H1 (cell line): ENCODE measurements around the gene PER2. TPM values are rescaled to one million over a fixed set of nuclear protein-coding genes. Genes with fewer than 3 reads are reported as not detected.
A peak's percentile ranks its signal among the peaks of the same experiment; 100 is the strongest.

Source experiments
- CTCF ChIA-PET: fragments of 300-600 bp; sonication (Branson Sonifier 250); formaldehyde crosslinking; loops from one replicate; lab custom pipeline; 2021; ENCODE audit not compliant: partially characterized antibody; lab: Charles Lee
- POLR2A ChIA-PET: fragments of 300-600 bp; sonication (Branson Sonifier 250); formaldehyde crosslinking; loops from one replicate; lab custom pipeline; 2021; ENCODE audit warnings: inconsistent platforms; ENCODE audit not compliant: partially characterized antibody; lab: Charles Lee
- DNase-seq, 2 experiments: peaks; one replicate each; pipeline versions ENCODE4 v3.0.0 to v3.0.0-alpha.2; 2010 to 2022; ENCODE audit warnings: low spot score in 2 of 2, low read depth in 1 of 2, mixed read lengths in 1 of 2
- FAIRE-seq: peaks from 2 replicates; lab custom pipeline; 2011; peaks lifted over from hg19 to GRCh38; lab: Jason Lieb, UNC
- H2AFZ ChIP-seq: 2 replicates; pipeline ENCODE4 v1.8.1; 2012; ENCODE audit warnings: low read length, inconsistent platforms
- H2AK5ac ChIP-seq: 2 replicates; pipeline ENCODE4 v1.6.1; 2013; ENCODE audit warnings: low read depth, low read length
- H2BK120ac ChIP-seq: replicated peaks from 2 replicates; pipeline ENCODE3; 2013; ENCODE audit warnings: low read depth, low read length, inconsistent platforms
- H2BK12ac ChIP-seq: 2 replicates; pipeline ENCODE4 v1.6.1; 2013; ENCODE audit warnings: low read depth, low read length
- H2BK15ac ChIP-seq: 2 replicates; pipeline ENCODE4 v1.6.1; 2013; ENCODE audit warnings: low read length
- H2BK20ac ChIP-seq: 2 replicates; pipeline ENCODE4 v1.6.1; 2013; ENCODE audit warnings: low read length
- H2BK5ac ChIP-seq: 2 replicates; pipeline ENCODE4 v1.6.1; 2013; ENCODE audit warnings: low read depth, low read length
- H3K14ac ChIP-seq: 2 replicates; pipeline ENCODE4 v1.6.1; 2013; ENCODE audit warnings: inconsistent platforms; ENCODE audit not compliant: insufficient read length
- H3K18ac ChIP-seq: 2 replicates; pipeline ENCODE4 v1.6.1; 2013; ENCODE audit warnings: low read length; ENCODE audit errors: extremely low read depth
- H3K23ac ChIP-seq: 2 replicates; pipeline ENCODE4 v1.6.1; 2013; ENCODE audit warnings: inconsistent platforms; ENCODE audit not compliant: insufficient read length
- H3K23me2 ChIP-seq: 2 replicates; pipeline ENCODE4 v1.6.1; 2013; ENCODE audit warnings: low read depth, low read length
- H3K27ac ChIP-seq: 2 replicates; pipeline ENCODE4 v1.6.1; 2011; ENCODE audit warnings: low read depth, low read length, inconsistent platforms
- H3K27me3 ChIP-seq, 4 experiments: replicated peaks in 1 of 4; 1 replicate in 1 of 4; 2 replicates in 3 of 4; pipeline versions ENCODE4 v1.6.1 to v1.8.1; 2011 to 2013; ENCODE audit warnings: low read length in 3 of 4, mild to moderate bottlenecking in 3 of 4, inconsistent platforms in 2 of 4, mixed read lengths in 2 of 4, moderate library complexity in 1 of 4; ENCODE audit not compliant: control insufficient read depth in 3 of 4, insufficient read depth in 3 of 4; ENCODE audit errors: extremely low read depth in 1 of 4
- H3K36me3 ChIP-seq, 4 experiments: 2 replicates each; pipeline versions ENCODE4 v1.6.1 to v1.8.1; 2011 to 2013; ENCODE audit warnings: mild to moderate bottlenecking in 4 of 4, low read length in 3 of 4, moderate library complexity in 2 of 4, control low read depth in 1 of 4, inconsistent platforms in 1 of 4; ENCODE audit not compliant: insufficient read depth in 4 of 4, control insufficient read depth in 2 of 4
- H3K4ac ChIP-seq: replicated peaks from 2 replicates; pipeline ENCODE3; 2013; ENCODE audit warnings: low read length, low read depth, mixed read lengths, inconsistent platforms; ENCODE audit not compliant: insufficient read length
- H3K4me1 ChIP-seq, 4 experiments: replicated peaks in 1 of 4; 1 replicate in 1 of 4; 2 replicates in 3 of 4; pipeline versions ENCODE4 v1.6.1 to v1.8.1; 2011 to 2013; ENCODE audit warnings: low read length in 3 of 4, inconsistent platforms in 2 of 4, mixed read lengths in 1 of 4; ENCODE audit not compliant: insufficient read depth in 4 of 4, control insufficient read depth in 3 of 4
- H3K4me2 ChIP-seq, 2 experiments: 2 replicates each; pipeline versions ENCODE4 v1.6.1 to v1.8.1; 2011 to 2013; ENCODE audit warnings: low read depth in 2 of 2, low read length in 2 of 2, control low read depth in 1 of 2, inconsistent platforms in 1 of 2, mild to moderate bottlenecking in 1 of 2; ENCODE audit not compliant: insufficient read depth in 1 of 2
- H3K4me3 ChIP-seq, 4 experiments: fragments of 200-600, 300-600 bp in 1 of 4; sonication (generic), shearing (Covaris generic), sonication (Bioruptor Twin) in 1 of 4; 2 replicates each; pipeline versions ENCODE4 v1.5.1 to v1.8.1; 2011 to 2016; ENCODE audit warnings: low read length in 4 of 4, low read depth in 3 of 4, control low read depth in 2 of 4, inconsistent platforms in 2 of 4, mild to moderate bottlenecking in 2 of 4, mixed read lengths in 1 of 4, moderate library complexity in 1 of 4; ENCODE audit not compliant: insufficient read depth in 2 of 4; ENCODE audit errors: extremely low read depth in 1 of 4
- H3K56ac ChIP-seq: replicated peaks from 2 replicates; pipeline ENCODE3; 2013; ENCODE audit warnings: low read depth, mild to moderate bottlenecking, mixed read lengths, low read length, inconsistent platforms; ENCODE audit not compliant: insufficient read length
- H3K79me1 ChIP-seq: 2 replicates; pipeline ENCODE4 v1.6.1; 2013; ENCODE audit warnings: low read depth, low read length, control low read depth
- H3K79me2 ChIP-seq, 2 experiments: 2 replicates each; pipeline versions ENCODE4 v1.6.1 to v1.8.1; 2012 to 2013; ENCODE audit warnings: low read length in 2 of 2, mild to moderate bottlenecking in 2 of 2, inconsistent platforms in 1 of 2; ENCODE audit not compliant: insufficient read depth in 2 of 2, control insufficient read depth in 1 of 2
- H3K9ac ChIP-seq, 4 experiments: replicated peaks in 1 of 4; 1 replicate in 1 of 4; 2 replicates in 3 of 4; pipeline versions ENCODE4 v1.6.1 to v1.8.1; 2011 to 2013; ENCODE audit warnings: low read depth in 3 of 4, low read length in 3 of 4, control low read depth in 2 of 4, mild to moderate bottlenecking in 2 of 4, moderate library complexity in 2 of 4, inconsistent platforms in 1 of 4; ENCODE audit errors: extremely low read depth in 1 of 4
- H3K9me3 ChIP-seq, 2 experiments: 2 replicates each; pipeline versions ENCODE4 v1.6.1 to v1.8.1; 2012 to 2013; ENCODE audit warnings: mild to moderate bottlenecking in 2 of 2, moderate library complexity in 2 of 2, control low read depth in 1 of 2, inconsistent platforms in 1 of 2, low read depth in 1 of 2, low read length in 1 of 2, mixed read lengths in 1 of 2; ENCODE audit not compliant: insufficient read depth in 2 of 2
- H4K20me1 ChIP-seq, 2 experiments: replicated peaks in 1 of 2; 2 replicates each; pipeline versions ENCODE3 to v1.8.1; 2011 to 2013; ENCODE audit warnings: inconsistent platforms in 2 of 2, low read length in 2 of 2, mild to moderate bottlenecking in 1 of 2; ENCODE audit not compliant: insufficient read depth in 2 of 2, control insufficient read depth in 1 of 2
- H4K5ac ChIP-seq: 2 replicates; pipeline ENCODE4 v1.6.1; 2013; ENCODE audit warnings: low read length, low read depth, mixed read lengths, inconsistent platforms; ENCODE audit not compliant: insufficient read length
- H4K8ac ChIP-seq: 2 replicates; pipeline ENCODE4 v1.8.0; 2013; ENCODE audit warnings: mild to moderate bottlenecking, moderate library complexity, low read length, inconsistent platforms; ENCODE audit not compliant: insufficient read depth; ENCODE audit errors: extremely low read depth
- H4K91ac ChIP-seq: replicated peaks from 2 replicates; pipeline ENCODE3; 2013; ENCODE audit warnings: low read length, mixed read lengths, inconsistent platforms; ENCODE audit not compliant: insufficient read length
- CREB1 ChIP-seq: IDR thresholded peaks from 2 replicates; pipeline ENCODE4 v1.6.1; 2012; ENCODE audit warnings: inconsistent platforms
- CTBP2 ChIP-seq: IDR thresholded peaks from 2 replicates; pipeline ENCODE4 v1.7.0; 2011; ENCODE audit warnings: borderline replicate concordance, mild to moderate bottlenecking, moderate library complexity, mixed read lengths, low read length; ENCODE audit not compliant: insufficient read depth, insufficient read length
- EGR1 ChIP-seq: IDR thresholded peaks from 2 replicates; pipeline ENCODE4 v1.6.1; 2011; ENCODE audit warnings: low read depth, low read length, borderline replicate concordance
- GABPA ChIP-seq: IDR thresholded peaks from 2 replicates; pipeline ENCODE4 v1.6.1; 2011; ENCODE audit warnings: mild to moderate bottlenecking, low read length, moderate library complexity, borderline replicate concordance; ENCODE audit not compliant: insufficient read depth
- HDAC2 ChIP-seq, 2 experiments: fragments of 300-600 bp in 1 of 2; sonication (generic) in 1 of 2; IDR thresholded peaks; 2 replicates each; pipeline ENCODE4 v1.6.1; 2011 to 2012; ENCODE audit warnings: low read depth in 2 of 2, low read length in 2 of 2, mild to moderate bottlenecking in 2 of 2, moderate library complexity in 2 of 2, borderline replicate concordance in 1 of 2, inconsistent platforms in 1 of 2
- JUND ChIP-seq: IDR thresholded peaks from 2 replicates; pipeline ENCODE4 v1.6.1; 2011; ENCODE audit warnings: mild to moderate bottlenecking, improper control_type of control experiment, low read length
- MAFK ChIP-seq: IDR thresholded peaks from 2 replicates; pipeline ENCODE4 v1.6.1; 2012; ENCODE audit warnings: low read depth, mild to moderate bottlenecking, improper control_type of control experiment, low read length
- RAD21 ChIP-seq, 2 experiments: IDR thresholded peaks in 1 of 2; conservative IDR thresholded peaks in 1 of 2; 2 replicates each; pipeline ENCODE4 v1.6.1; 2011; ENCODE audit warnings: low read depth in 2 of 2, low read length in 2 of 2, improper control_type of control experiment in 1 of 2, inconsistent platforms in 1 of 2, mild to moderate bottlenecking in 1 of 2, moderate library complexity in 1 of 2
- RNF2 ChIP-seq: fragments of 200-900, 300-1000 bp; sonication (generic); IDR thresholded peaks from 2 replicates; pipeline ENCODE4 v1.7.1; 2016; ENCODE audit warnings: borderline replicate concordance, low read depth, mild to moderate bottlenecking, antibody characterized with exemption, low read length; ENCODE audit not compliant: poor library complexity, severe bottlenecking; ENCODE audit errors: missing control alignments
- SIRT6 ChIP-seq: IDR thresholded peaks from one replicate; pipeline ENCODE4 v1.7.1; 2012; ENCODE audit warnings: low read length, inconsistent platforms
- TAF7 ChIP-seq: optimal IDR thresholded peaks from 2 replicates; pipeline ENCODE3; 2011; ENCODE audit warnings: low read depth, mild to moderate bottlenecking, inconsistent platforms, low read length, moderate library complexity, borderline replicate concordance
- WGBS, 2 experiments: shearing (Covaris generic) in 1 of 2; methylation state at CpG; one replicate each; pipeline versions ENCODE4 v1.1.6 to v1.1.7; 2013 to 2015; ENCODE audit warnings: low lambda C conversion rate in 2 of 2, mixed read lengths in 2 of 2, inconsistent platforms in 1 of 2, low coverage in 1 of 2, missing lambda C conversion rate in 1 of 2; ENCODE audit not compliant: insufficient replicate concordance in 2 of 2, insufficient coverage in 1 of 2, insufficient read length in 1 of 2; ENCODE audit errors: extremely low coverage in 1 of 2, missing lambda C conversion rate in 1 of 2; 5-methylcytosine and 5-hydroxymethylcytosine counted together
- polyA plus RNA-seq, 7 experiments: library from polyadenylated mRNA; depleted of rRNA in 3 of 7; stranded (reverse) in 5 of 7; unstranded in 2 of 7; fragments of >200 nt in 5 of 7; fragments of 200-250 nt in 2 of 7; gene quantifications; 1 replicate in 5 of 7; 2 replicates in 1 of 7; 4 replicates in 1 of 7; pipeline versions ENCODE4 v1.2.1 to v1.2.3, GENCODE V29; 2011 to 2013; ENCODE audit warnings: missing spikeins in 2 of 7, mixed read lengths in 2 of 7
- total RNA-seq: library from RNA; stranded (reverse); fragmentation: NEBNext Ultra II Directional; extraction: Animal tissue kit (Norgen Biotek cat#: 25700); gene quantifications from 2 replicates; pipeline ENCODE4 v1.2.1, GENCODE V29; 2021

The PER2 gene
- total and polyA plus RNA-seq, 2 of the 8 experiments (the other 6 are each of a cell fraction or from before 2014, with no cell fraction given) = 0.91 to 5.5 TPM

DNA sequence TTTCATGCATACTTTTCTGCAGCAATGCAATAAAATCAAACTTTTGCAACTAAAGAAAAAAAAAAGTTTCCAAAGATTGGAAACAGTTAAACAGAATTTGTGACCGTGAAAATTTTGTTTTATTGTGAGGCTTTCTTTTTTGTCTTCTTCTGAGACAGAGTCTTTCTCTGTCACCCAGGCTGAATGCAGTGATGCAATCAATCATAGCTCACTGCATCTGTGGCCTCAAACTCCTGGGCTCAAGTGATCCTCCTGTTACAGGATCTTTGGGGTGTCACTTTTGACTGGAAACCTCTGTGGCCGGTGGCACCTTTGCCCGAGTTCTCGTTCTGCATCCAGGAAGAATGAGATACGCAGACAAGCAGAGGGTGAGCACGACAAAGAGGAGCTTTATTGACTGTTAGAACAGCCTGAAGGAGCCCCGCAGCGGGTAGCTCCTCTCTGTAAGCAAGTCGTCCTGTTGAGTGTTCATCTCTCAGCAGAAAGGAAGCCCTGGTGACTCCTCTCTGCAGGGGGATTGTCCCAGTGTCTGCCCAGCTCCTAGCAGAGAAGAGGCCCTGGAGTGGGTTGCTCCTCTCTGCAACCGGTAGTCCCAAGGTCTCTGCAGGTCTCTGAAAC lies 68.0 kb downstream of the PER2 start:
- FAIRE-seq (no peak), DNase-seq (no peak)
- no peak overlapping the region for H3K23ac ChIP-seq
- H3K4me3 ChIP-seq = no peak overlapping the region
- ChIA-PET CTCF (interaction anchor here (0.6 to 1.6 kb wide), 3 partner anchors 36 to 80 kb away, joined by 3 to 5 read pairs (median 3); no protein-coding TSS in a partner anchor), POLR2A (interaction anchor here (0.8 to 1.3 kb wide), 2 partner anchors 16 to 17 kb away, joined by 4 to 5 read pairs; no protein-coding TSS in a partner anchor)
- no peaks in the 10 kb centered on the region for H3K36me3 ChIP-seq
- H3K4me1 ChIP-seq = peaks cover 0 to 4% (median 3%) of the 10 kb centered on the region in 4 experiments; a peak in 5 of 7 replicates
- no peak overlapping the region for H2BK20ac ChIP-seq
- no peak overlapping the region for H3K56ac ChIP-seq
- no peak for TF ChIP-seq MAFK
- TF ChIP-seq RAD21 (IDR thresholded peaks at IDR 0.05 in 1 of 2, conservative IDR thresholded peaks at IDR 0.05 in 1 of 2; ENCODE audit: low read depth in 2 of 2, low read length in 2 of 2) = no peak
- TF ChIP-seq HDAC2 (IDR thresholded peaks at IDR 0.05; ENCODE audit: borderline replicate concordance in 1 of 2, low read depth in 2 of 2, low read length in 2 of 2) = no peak
- no peak for TF ChIP-seq SIRT6
- TF ChIP-seq EGR1 = no peak
- no peak for TF ChIP-seq RNF2
- TF ChIP-seq CREB1 = no peak
- TF ChIP-seq JUND = no peak
- TF ChIP-seq TAF7 = no peak
- no peak for TF ChIP-seq CTBP2
- no peak for TF ChIP-seq GABPA
- H3K9me3 ChIP-seq = no peaks in the 10 kb centered on the region; a peak in 1 of 4 replicates
- no peak overlapping the region for H2BK120ac ChIP-seq
- H3K27ac ChIP-seq = no peak overlapping the region
- H2AK5ac ChIP-seq = no peak overlapping the region
- no peak overlapping the region for H2BK15ac ChIP-seq
- H3K14ac ChIP-seq = no peak overlapping the region
- H3K4me2 ChIP-seq = no peak overlapping the region
- H3K4ac ChIP-seq = no peak overlapping the region
- 0 out of 2 replicates have a peak overlapping the region, but pooled peaks have one; percentile 9 for H2AFZ ChIP-seq
- H3K18ac ChIP-seq = no peak overlapping the region; the same call in 1 of the 2 replicates
- no peaks in the 10 kb centered on the region for H3K23me2 ChIP-seq
- H3K79me2 ChIP-seq = no peaks in the 10 kb centered on the region
- no peaks in the 10 kb centered on the region for H4K20me1 ChIP-seq
- H4K8ac ChIP-seq = no peak overlapping the region
- H3K79me1 ChIP-seq = no peaks in the 10 kb centered on the region
- H4K91ac ChIP-seq = no peak overlapping the region
- H2BK5ac ChIP-seq = no peak overlapping the region
- 89% methylated on average over 10 of the region's 10 CpGs; no CpG with 5 or more reads in 1 of the 2 experiments for WGBS, 2 experiments
- no peaks in the 10 kb centered on the region for H3K27me3 ChIP-seq
- H4K5ac ChIP-seq = no peak overlapping the region
- H2BK12ac ChIP-seq = no peak overlapping the region
- H3K9ac ChIP-seq = no peak overlapping the region
